ENCODE measurements around the gene SH3GL2.

The SH3GL2 gene

GRCh38 chr9:17658237-17658636 is 79.4 kb downstream of the SH3GL2 start:
- no peak for DNase-seq (ENCODE audit: low spot score)

- no peak for DNase-seq (ENCODE audit: low spot score)
Observed at GRCh38 chr9:17660158-17660557, 81.3 kb downstream of the SH3GL2 start.

GRCh38 chr9:17665450-17665849 is 86.6 kb downstream of the SH3GL2 start:
- DNase-seq (ENCODE audit: low spot score): no peak

DNA sequence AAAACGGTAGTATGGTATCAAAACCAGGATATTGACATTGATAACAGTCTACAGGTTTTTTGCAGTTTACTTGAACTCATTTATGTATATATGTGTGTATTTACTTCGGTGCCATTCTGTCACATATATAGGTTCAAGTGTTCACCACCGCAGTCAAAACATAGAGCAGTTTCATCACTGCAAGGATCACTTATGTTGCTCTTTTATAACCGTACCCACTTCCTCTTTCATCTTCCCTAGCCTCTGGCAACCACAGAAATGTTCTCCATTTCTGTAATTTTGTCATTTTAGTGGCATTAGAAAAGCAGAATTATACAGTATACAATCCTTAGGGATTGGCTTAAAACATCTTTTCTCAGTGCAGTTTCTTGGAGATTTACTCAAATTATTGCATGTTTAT is 90.3 kb downstream of the SH3GL2 start:
- no peak for DNase-seq (ENCODE audit: low spot score)

DNA sequence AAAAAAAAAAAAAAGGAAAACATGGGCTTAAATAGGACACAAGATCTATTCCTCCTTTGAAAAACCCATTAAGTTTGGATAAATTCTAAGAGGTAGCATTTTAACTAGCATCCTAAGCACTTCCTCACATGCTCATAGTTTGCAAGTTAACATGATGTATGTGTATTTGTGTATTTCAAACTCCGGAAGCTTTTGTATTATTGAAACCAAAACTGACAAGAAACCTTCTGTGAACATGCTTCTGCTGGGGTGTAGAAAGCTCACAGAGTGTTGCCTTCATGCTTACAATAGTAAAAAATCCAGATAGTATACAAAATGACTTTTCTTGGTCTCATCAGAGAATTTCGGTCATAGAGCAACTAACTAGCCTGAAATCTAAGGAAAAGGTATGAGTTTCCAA is 103.8 kb downstream of the SH3GL2 start:
- DNase-seq (ENCODE audit: low spot score): no peak

DNA sequence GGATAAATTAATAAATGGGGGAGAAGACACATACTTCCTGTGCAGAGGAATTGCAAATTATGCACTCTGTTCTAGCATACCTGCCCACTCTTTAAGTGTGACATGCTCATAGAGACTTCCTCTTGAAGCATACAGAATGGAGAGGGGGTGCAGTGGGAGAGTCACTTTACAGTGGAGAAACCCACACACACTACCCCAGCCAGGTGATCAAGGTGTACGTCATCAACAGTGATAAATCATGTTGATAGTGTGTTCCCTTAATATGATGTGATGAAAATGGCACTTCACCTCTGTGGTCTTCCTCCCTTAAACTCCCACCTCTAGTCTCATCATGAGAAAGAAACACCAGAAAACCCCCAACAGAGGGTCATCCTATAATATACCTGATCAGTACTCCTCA is 110.0 kb downstream of the SH3GL2 start:
- no peak for DNase-seq (ENCODE audit: low spot score)

DNA sequence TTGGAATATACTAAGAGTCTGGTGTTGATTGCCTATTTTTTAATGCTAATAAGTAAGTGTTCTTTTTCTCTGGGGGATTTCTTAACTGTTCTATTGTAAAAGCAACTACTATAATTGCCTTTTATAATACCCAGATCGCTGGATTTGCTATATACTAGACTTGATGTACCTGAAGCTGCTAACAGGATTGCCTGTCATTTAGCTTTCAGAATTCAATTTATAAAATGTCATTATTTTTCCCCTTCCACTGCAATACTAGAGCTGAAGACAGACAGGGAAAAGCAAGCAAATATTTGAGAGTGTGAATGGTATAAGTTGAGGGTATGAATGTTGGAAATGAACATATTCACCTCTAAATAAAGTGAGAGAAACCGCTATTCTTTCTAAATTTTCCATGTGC is 115.5 kb downstream of the SH3GL2 start:
- no peak for DNase-seq (ENCODE audit: low spot score)

DNA sequence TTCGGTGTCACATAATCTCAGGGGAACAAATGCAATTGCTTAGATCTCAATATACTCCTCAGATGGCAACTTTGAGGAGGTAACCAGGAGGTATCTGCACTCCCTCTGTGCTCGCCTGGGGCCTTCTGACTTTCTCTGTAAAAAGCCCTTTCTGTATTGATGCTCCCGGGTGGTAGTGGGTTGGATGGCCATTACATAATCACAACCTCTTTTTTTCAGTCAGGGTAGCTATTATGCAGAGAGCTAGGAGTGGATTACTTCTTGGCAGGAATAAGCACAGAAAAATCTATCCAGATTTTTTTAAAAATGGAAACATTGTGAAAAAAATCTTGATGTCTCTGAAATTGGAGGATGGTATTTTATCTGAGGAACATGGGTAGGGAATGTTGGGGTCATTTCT is 116.6 kb downstream of the SH3GL2 start:
- DNase-seq (ENCODE audit: low spot score): no peak

DNA sequence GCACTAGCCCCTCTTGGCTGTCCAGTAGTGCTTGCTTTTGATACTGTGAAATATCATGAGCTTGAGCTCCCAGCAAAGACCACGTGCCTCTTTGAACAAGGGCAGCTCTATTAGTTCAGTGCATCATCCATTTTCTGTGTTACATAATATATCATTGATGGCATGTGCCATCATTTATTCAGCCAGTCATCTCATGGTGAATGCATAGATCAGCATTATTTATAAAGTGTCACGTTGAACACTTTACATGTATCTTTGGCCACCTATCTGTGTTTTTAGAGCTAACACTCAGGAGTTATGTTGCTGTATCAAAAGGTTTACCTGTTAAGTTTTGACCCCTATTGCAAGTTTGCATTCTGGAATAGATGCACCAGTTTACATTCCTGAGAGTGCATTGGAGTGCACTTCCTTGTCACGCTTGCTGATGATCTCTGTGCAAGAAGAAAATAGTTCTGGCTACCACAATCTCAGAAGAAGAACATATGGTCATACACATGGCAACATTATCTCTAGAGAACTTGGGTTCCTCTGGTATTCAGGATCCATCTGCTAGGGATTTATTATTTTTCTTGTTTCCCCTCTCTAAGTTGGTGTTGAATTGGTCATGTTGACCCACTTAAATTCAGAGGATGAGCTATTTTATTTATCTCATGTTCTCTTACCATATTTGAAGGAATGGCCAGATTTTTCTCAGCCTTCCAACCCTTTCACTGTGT is 120.9 kb downstream of the SH3GL2 start:
- DNase-seq (ENCODE audit: low spot score): no peak

DNA sequence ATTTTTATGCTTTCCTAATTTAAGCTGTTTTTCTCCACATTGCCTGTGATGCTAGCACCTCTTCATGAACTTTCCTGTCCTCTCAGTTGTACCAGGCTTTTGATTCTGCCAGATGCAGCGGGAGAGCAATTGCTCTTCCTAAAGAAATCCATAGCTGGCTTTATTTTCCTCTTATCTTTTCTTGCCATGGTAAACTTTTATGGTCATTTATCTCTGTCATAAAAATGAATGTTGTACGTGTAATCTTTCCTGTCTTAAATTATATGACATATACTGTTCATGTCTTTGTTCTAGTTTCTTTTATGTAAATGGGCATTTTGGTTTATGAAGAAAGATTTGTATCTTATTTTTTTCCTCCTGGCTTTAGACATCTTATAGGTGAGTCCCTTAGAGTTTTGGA is 127.5 kb downstream of the SH3GL2 start:
- DNase-seq (ENCODE audit: low spot score): no peak

DNA sequence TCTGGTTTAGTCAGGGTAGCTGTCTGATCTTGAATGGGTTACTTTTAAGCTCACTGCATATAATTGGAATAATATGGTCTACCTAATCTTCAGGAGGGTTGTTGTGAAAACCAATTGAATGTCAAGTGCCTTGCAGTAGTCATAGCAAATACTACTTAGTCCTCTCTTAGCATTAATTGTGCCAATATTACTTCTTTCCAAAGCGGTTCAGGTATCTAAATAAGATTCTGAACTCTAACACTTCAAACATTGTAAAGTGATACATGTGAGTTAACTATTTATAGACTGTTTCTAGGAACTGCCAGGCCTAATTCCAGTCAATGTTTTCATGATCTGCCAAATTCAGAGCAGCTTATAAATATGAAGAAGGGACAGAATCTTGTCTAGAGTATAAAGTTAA is 140.2 kb downstream of the SH3GL2 start:
- no peak for DNase-seq (ENCODE audit: low spot score)

DNA sequence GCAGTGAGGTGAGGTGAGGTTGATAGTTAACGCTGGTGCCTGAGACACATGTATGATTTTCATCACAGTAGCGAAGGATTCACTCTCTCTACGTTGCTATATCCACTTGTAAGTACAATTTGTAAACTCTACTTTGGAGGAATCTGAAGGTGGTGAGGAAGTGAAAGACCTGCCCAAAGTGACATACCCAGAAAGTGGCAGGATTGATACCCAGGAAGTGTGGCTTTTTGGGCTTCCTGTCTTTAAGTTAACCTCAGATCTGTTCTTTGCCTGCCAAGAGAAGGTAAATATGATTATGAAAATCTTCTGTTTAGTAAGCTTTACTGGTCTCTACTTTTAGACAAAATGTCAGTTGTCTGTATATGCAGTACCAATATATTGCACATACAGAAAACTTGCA is 143.1 kb downstream of the SH3GL2 start:
- DNase-seq (ENCODE audit: low spot score): no peak

GRCh38 chr9:17723656-17724055 is 144.8 kb downstream of the SH3GL2 start:
- no peak for DNase-seq (ENCODE audit: low spot score)

GRCh38 chr9:17725399-17726010 is 146.6 kb downstream of the SH3GL2 start:
- no peak for DNase-seq (ENCODE audit: low spot score)

- no peak for DNase-seq (ENCODE audit: low spot score)
Observed at GRCh38 chr9:17726298-17726697, 147.4 kb downstream of the SH3GL2 start.

GRCh38 chr9:17730899-17731298 is 152.0 kb downstream of the SH3GL2 start:
- no peak for DNase-seq (ENCODE audit: low spot score)

DNA sequence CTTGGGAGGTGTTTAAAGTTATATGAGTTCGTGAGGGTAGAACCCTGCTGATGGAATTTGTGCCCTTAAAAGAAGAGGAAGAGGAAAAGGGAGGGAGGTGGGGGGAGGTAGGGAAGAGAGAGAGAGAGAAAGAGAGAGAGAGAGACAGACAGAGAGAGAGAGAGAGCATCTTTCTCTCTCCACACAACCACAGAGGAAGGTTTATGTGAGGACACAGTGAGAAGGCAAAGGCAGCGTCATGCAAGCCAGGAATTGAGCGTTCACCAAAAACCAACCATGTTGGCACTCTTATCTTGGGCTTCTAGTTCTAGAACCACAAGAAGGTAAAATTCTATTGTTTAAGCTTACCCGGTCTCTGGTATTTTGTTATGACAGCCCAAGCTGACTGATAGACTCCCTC is 152.4 kb downstream of the SH3GL2 start:
- no peak for DNase-seq (ENCODE audit: low spot score)

- no peak for DNase-seq (ENCODE audit: low spot score)
Observed at GRCh38 chr9:17734674-17735073, 155.8 kb downstream of the SH3GL2 start.

DNA sequence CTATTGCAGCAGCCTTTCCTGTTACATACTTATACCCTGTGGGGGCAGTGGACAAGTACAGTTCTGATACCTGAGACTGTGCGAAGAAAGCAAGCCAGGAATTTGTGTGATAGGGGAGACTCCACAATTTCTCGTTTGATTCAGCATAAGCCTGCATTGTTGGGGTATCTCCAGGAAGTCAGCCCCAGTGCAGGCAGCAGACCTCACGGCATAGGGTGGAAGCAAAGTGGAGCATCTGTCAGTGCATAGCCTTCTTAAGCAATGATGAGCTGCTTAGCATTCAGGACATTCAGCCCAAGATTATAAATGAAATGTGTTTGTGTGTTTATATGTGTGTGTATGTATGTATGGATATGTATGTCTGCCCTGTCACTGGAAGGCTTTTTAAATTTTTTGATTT is 157.0 kb downstream of the SH3GL2 start:
- no peak for DNase-seq (ENCODE audit: low spot score)

DNA sequence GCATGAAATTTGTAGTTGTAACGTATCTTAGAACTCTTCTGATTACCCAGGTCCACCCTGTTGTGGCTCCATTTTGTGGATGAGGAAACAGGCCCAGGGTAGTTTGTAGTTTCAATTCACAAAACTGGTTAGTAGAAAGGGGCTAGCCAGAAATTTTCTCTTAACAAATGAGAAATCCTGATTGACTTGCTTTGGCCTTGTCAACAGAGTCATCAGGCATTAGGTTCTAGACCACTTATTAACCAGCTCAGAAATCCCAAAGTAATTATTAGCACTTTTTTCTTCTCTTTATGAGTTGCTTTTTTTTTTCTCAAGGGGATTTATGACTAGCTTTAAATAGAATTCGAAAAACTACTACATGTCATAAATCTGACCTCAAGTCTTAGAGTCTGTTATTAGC is 160.2 kb downstream of the SH3GL2 start:
- DNase-seq (ENCODE audit: low spot score): no peak

DNA sequence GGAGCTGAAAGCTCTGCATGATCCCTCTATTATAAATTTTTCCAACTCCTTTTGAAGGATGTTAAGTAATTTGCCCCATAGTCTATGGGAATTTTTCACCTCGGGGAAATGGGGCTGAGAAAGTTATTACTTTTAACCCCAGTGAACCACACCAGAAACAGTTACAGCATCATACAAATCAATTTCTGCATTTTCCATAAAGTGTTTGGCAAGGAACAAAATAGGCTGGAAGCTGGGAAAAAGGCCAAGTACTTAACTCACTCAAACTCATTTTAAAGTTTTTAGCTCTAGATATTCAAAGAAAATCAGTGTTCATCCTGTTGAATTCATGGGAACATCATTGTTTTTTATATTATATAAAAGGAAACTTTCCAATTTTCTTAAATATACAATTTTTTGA is 160.9 kb downstream of the SH3GL2 start:
- no peak for DNase-seq (ENCODE audit: low spot score)

DNA sequence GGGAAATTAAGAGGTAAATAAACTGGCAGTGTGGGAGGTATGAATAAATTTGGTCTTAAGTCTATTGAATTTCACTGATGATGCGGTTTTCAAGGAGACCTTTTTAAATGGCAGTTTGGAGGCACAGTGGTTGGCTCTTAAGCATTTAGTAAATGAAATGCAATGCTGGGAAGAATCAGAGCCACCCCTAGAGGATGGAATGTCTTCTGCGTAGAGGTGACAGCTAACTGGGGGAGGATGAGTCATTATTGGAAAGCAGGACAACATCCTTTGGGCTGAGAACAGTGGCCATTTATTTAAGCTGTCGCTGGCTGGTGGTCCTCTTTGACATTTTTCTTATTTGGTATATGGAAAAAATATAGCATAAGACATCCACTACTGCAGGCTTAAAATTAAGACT is 163.2 kb downstream of the SH3GL2 start:
- DNase-seq (ENCODE audit: low spot score): no peak

- DNase-seq (ENCODE audit: low spot score): no peak
Observed at GRCh38 chr9:17744786-17745185, 165.9 kb downstream of the SH3GL2 start.

GRCh38 chr9:17750269-17750668 is 171.4 kb downstream of the SH3GL2 start:
- no peak for DNase-seq (ENCODE audit: low spot score)
